Measurements from ENCODE around the gene UBL3.

UBL3 gene

GRCh38 chr13:29887030-29887557 is 36.7 kb upstream of the UBL3 start:
- no peak for FAIRE-seq
- no peak for TF ChIP-seq CTCF (IDR thresholded peaks at IDR 0.05; ENCODE audit: insufficient read depth, missing control alignments)
- no peak for DNase-seq (ENCODE audit: insufficient read length, low spot score)

GRCh38 chr13:29886446-29886845 is 36.0 kb upstream of the UBL3 start:
- no peak for DNase-seq (ENCODE audit: insufficient read length, low spot score)
- no peak for TF ChIP-seq CTCF (IDR thresholded peaks at IDR 0.05; ENCODE audit: insufficient read depth, missing control alignments)
- no peak for FAIRE-seq

- FAIRE-seq (no peak), DNase-seq (ENCODE audit: insufficient read length, low spot score) (no peak)
- no peak for TF ChIP-seq CTCF (IDR thresholded peaks at IDR 0.05; ENCODE audit: insufficient read depth, missing control alignments)
These were observed 35.6 kb upstream of the UBL3 start for GRCh38 chr13:29885989-29886388.

- FAIRE-seq = no peak
- DNase-seq (ENCODE audit: insufficient read length, low spot score) = no peak
- no peak for TF ChIP-seq CTCF (IDR thresholded peaks at IDR 0.05; ENCODE audit: insufficient read depth, missing control alignments)
These were observed 34.4 kb upstream of the UBL3 start for GRCh38 chr13:29884671-29885430.

GRCh38 chr13:29883941-29884518 is 33.6 kb upstream of the UBL3 start:
- TF ChIP-seq CTCF (IDR thresholded peaks at IDR 0.05; ENCODE audit: insufficient read depth, missing control alignments) = no peak
- DNase-seq (ENCODE audit: insufficient read length, low spot score) (no peak), FAIRE-seq (no peak)

GRCh38 chr13:29882076-29882475 is 31.7 kb upstream of the UBL3 start:
- DNase-seq (ENCODE audit: insufficient read length, low spot score) (no peak), FAIRE-seq (no peak)
- TF ChIP-seq CTCF (IDR thresholded peaks at IDR 0.05; ENCODE audit: insufficient read depth, missing control alignments) = no peak

GRCh38 chr13:29878101-29878500 is 27.7 kb upstream of the UBL3 start:
- FAIRE-seq (no peak), DNase-seq (ENCODE audit: insufficient read length, low spot score) (no peak)
- no peak for TF ChIP-seq CTCF (IDR thresholded peaks at IDR 0.05; ENCODE audit: insufficient read depth, missing control alignments)

Measured in D721Med (cell line).